Urinary bladder (tissue), 4 donors: ENCODE results near the gene TOLLIP. TPM values are rescaled to one million over a fixed set of nuclear protein-coding genes. Genes with fewer than 3 reads are reported as not detected.
"Not testable (repeated sequence)": the region's sequence is repeated elsewhere in the genome, so short reads cannot be mapped to it uniquely, and the experiment has no call there.

Source experiments
- DNase-seq: peaks from one replicate; pipeline ENCODE4 v3.0.0-alpha.2; 2015; ENCODE audit errors: extremely low spot score
- H3K27ac ChIP-seq: one replicate; pipeline ENCODE4 v1.5.1; 2013; ENCODE audit warnings: low read depth, mild to moderate bottlenecking, moderate library complexity
- H3K36me3 ChIP-seq: one replicate; pipeline ENCODE4 v1.6.1; 2013; ENCODE audit warnings: mild to moderate bottlenecking, moderate library complexity; ENCODE audit not compliant: insufficient read depth
- H3K4me1 ChIP-seq: one replicate; pipeline ENCODE4 v1.6.1; 2013; ENCODE audit warnings: mild to moderate bottlenecking, moderate library complexity; ENCODE audit not compliant: insufficient read depth
- H3K4me3 ChIP-seq: one replicate; pipeline ENCODE4 v1.5.1; 2013; ENCODE audit warnings: low read depth, low read length
- WGBS: extraction: QIAGEN DNeasy Blood & Tissue Kit; methylation state at CpG from one replicate; pipeline ENCODE4 v1.1.7; 2013; 5-methylcytosine and 5-hydroxymethylcytosine counted together
- polyA plus RNA-seq: library from polyadenylated mRNA; stranded (reverse); fragments of 200-250 nt; gene quantifications from one replicate; pipeline ENCODE4 v1.2.3, GENCODE V29; 2013
- total RNA-seq: library from RNA; depleted of rRNA; stranded (reverse); fragments of >200 nt; gene quantifications from one replicate; pipeline ENCODE4 v1.2.3, GENCODE V29; 2014
- donor health status: healthy with polysubstance abuse.
- donor health status: healthy.

The TOLLIP gene
- total and polyA plus RNA-seq, 2 donors = 13.6 to 53.4 TPM

DNA sequence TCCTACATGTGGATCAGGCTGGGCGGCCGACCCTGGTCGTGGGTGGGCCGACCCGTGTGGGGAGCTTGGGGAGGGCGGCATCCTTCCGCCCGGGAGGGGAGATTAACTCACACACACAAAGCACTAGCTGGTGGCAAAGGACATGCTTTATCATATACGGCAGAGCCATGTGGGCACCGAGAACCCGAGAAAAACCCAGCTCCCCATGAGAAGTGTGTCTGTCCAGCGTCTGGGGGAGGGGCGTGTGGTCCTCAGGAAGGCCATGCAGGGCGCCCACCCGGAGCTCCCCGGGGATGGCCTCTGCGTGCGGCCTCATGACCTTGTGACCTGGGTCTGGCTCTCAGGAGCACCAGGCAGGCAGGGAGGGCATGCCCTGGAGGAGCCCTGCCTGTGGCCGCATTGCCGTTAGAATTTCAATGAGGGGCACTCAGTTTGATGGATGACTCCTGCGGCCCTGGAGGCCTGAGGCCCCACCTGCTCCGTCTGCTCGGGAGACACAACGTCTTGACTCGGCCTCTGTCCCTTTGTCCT lies 39.4 kb upstream of the TOLLIP start:
- Histone ChIP-seq H3K36me3 (no peaks in the 10 kb centered on the region), H3K4me3 (no peak overlapping the region), H3K4me1 (no peaks in the 10 kb centered on the region), H3K27ac (no peak overlapping the region)
- no peak for DNase-seq
- 46% methylated on average over 25 of the region's 25 CpGs for WGBS

DNA sequence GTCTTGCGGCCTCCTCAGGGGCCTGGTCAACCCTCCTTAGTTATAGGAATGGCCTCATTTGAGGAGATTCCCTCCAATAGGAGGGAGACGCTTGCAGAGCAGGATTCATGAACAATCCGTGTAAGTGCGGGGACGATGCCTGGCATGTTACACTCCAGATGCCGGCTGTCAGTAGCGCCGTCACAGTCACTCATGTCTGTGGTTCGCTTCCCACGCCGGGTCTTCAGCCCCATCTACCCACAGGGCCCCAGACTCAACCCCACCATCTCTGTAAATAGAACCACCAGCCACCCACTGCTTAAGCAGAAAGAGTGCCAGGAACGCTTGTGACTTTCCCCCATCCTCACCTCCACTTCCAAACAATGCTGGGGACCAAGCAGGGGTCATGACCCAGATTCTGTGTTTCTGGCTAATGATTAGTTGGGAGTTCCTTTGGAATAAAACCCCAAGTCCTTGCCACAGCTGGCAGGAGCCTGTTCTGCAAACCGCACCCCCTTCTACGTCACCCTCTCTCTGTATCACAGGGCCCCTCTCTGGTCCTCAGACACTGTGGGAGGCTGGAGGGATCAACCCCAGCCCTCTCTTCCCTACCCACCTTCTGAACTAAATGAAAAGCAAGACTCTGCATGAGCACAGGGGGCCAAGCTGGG lies 38.8 kb upstream of the TOLLIP start:
- no peak overlapping the region for H3K27ac ChIP-seq
- 77% methylated on average over 14 of the region's 14 CpGs for WGBS
- no peak overlapping the region for H3K4me3 ChIP-seq
- H3K36me3 ChIP-seq = no peaks in the 10 kb centered on the region
- DNase-seq = no peak
- no peaks in the 10 kb centered on the region for H3K4me1 ChIP-seq

DNA sequence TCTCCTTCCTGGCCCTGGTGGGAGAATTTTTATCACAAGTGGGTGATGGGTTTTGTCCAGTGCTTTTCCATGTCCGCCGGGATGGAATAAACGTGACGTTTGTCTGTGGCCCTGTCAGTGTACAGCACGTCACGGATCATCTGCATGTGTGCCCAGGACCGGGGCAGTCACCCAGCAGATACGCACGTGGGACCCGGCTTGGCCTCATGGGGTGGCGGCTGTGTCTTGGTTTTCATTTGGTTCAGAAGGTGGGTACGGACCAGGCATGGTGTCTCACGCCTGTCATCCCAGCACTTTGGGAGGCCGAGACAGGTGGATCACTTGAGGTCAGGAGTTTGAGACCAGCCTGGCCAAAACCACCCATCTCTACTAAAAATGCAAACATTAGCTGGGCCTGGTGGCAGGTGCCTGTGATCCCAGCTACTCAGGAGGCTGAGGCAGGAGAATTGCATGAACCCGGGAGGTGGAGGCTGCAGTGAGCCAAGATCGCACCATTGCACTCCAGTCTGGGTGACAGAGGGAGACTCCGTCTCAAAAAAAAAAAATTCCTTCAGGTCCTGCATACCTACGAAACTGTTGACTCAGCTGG lies 38.1 kb upstream of the TOLLIP start:
- not testable (repeated sequence) for H3K4me3 ChIP-seq, H3K36me3 ChIP-seq, DNase-seq, H3K4me1 ChIP-seq, H3K27ac ChIP-seq
- WGBS = 95% methylated on average over 18 of the region's 18 CpGs

DNA sequence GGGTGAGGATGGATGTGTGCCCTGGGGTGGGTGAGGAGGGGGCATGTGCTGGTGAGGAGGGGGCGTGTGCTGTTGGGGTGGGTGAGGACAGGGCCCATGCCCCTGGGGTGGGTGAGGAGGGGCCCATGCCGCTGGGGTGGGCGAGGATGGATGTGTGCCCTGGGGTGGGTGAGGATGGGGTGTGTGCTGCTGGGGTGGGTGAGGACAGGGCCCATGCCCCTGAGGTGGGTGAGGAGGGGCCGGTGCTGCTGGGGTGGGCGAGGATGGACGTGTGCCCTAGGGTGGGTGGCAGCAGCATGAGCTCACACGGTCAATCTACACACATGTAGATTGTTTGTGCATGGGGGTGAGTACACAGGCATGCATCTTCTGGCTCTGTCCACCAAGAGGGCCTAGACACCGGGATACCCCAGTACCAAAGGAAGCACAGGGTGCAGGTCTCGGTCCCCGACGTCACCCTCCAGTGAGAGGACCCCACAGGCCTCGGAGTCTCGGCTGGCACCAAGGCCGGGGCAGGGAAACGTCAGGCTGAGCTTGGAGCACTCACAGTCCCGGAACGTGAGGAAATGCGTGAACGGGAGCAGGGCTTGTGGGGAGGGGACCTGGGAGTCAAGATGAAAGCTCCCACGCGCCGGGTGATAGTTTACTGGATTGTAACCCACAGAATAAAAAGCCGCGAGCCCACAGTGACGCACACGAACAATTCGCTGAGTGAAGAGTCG lies 37.4 kb upstream of the TOLLIP start:
- no peaks in the 10 kb centered on the region for H3K4me1 ChIP-seq
- H3K36me3 ChIP-seq = no peaks in the 10 kb centered on the region
- WGBS = 86% methylated on average over 28 of the region's 28 CpGs
- no peak overlapping the region for H3K4me3 ChIP-seq
- no peak for DNase-seq
- no peak overlapping the region for H3K27ac ChIP-seq

DNA sequence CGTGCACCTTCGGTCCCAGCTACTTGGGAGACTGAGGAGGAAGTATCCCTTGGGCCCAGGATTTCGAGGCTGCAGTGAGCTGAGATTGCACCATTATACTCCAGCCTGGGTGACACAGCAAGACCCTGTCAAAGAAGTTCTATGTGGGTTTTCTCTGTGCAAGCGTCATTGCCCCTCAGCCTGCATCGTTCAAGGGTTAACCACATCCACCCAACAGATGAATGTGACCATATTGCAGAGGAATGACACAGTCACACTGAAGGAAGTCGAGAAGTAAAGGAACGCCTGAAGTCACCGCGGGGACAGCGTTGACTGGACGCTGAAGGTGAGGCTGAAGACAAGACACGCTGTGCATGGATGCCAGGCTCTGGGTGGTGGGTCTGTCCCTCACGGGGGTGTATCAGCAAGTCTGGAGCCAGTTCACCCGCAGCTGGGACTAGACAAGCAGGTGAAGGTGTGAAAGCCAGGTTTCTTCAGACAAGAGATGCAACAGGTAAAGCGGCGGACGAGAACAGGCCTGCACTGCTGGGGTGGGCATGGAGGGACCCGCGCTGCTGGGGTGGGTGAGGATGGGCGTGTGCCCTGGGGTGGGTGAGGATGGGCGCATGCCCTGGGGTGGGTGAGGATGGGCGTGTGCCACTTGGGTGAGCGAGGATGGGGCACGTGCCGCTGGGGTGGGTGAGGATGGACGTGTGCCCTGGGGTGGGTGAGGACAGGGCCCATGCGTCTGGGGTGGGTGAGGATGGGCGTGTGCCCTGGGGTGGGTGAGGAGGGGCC lies 36.5 kb upstream of the TOLLIP start:
- DNase-seq = no peak
- H3K4me1 ChIP-seq = no peaks in the 10 kb centered on the region
- no peak overlapping the region for H3K4me3 ChIP-seq
- no peaks in the 10 kb centered on the region for H3K36me3 ChIP-seq
- 84% methylated on average over 28 of the region's 28 CpGs for WGBS
- no peak overlapping the region for H3K27ac ChIP-seq

- 83% methylated on average over 26 of the region's 26 CpGs for WGBS
- no peak for DNase-seq
- no peaks in the 10 kb centered on the region for H3K4me1 ChIP-seq
Measured at GRCh38 chr11:1344056-1344635, 34.7 kb upstream of the TOLLIP start.

DNA sequence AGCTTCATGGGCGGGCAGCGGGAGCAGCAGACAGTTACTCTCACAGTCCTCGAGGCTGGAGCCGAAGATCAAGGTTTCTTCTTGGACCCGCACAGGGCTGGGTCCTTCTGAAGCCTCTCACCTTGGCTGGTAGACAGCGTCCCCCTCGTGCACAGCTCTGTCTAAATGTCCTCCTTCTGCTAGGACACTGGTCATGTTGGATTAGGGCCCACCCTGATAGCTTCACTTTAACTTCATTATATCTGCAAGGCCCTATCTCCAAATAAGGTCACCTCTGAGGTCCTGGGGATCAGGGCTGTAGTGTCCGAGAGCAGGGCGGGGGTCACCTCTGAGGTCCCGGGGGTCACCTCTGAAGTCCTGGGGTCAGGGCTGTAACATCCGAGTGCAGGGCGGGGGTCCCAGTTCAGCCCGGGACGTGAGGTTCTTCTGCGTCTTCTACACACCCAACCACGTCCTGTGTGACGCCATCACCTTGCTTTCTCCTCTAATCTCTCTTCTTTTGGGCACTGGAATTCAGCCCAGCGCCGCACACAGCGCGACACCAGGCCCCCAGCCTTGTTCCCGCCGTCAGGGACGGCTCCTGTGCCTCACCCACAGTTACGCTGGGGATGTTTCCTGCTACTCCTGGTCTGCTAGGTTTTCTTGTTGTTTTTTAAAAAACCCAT lies 34.1 kb upstream of the TOLLIP start:
- H3K4me3 ChIP-seq = no peak overlapping the region
- no peaks in the 10 kb centered on the region for H3K4me1 ChIP-seq
- H3K27ac ChIP-seq = no peak overlapping the region
- no peaks in the 10 kb centered on the region for H3K36me3 ChIP-seq
- no peak for DNase-seq
- 78% methylated on average over 25 of the region's 25 CpGs for WGBS

More at GRCh38 chr11:1344056-1344635, 34.7 kb upstream of the TOLLIP start:
- no peak overlapping the region for H3K27ac ChIP-seq
- no peaks in the 10 kb centered on the region for H3K36me3 ChIP-seq
- H3K4me3 ChIP-seq = no peak overlapping the region

DNA sequence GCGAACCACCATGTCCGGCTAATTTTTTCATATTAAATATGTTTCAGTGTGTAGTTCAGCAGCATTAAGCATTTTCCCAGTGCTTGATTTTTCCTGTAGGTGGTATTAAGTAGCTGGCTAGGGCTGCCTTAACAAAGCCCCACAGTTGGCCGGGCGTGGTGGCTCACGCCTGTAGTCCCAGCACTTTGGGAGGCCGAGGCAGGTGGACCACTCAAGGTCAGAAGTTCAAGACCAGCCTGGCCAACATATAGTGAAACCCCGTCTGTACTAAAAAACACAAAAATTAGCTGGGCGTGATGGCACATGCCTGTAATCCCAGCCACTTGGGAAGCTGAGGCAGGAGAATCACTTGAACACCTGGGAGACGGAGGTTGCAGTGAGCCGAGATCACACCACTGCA lies 33.5 kb upstream of the TOLLIP start:
- WGBS = 87% methylated on average over 10 of the region's 10 CpGs
- H3K4me3 ChIP-seq = no peak overlapping the region
- no peak for DNase-seq
- no peaks in the 10 kb centered on the region for H3K4me1 ChIP-seq
- H3K36me3 ChIP-seq = no peaks in the 10 kb centered on the region
- H3K27ac ChIP-seq = no peak overlapping the region

DNA sequence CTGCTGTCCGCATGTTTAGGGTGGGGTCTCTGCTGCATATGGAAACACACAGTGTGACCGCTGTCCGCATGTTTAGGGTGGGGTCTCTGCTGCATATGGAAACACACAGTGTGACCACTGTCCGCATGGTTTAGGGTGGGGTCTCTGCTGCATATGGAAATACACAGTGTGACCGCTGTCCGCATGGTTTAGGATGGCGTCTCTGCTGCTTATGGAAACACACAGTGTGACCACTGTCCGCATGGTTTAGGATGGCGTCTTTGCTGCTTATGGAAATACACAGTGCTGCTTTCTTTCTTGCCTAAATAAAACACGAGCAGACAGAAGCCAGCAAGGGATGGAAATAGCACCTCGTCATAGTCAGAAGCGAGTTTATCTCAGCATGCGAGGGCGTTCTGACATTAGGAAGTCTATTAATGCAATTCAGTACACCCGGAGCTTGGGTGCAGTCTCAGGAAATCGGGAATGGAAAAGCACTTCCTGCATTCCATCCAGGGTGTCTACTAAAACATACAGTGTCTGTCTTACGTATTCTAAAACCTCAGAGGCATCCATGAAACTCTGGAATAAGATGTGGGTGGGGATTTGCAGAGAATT lies 32.6 kb upstream of the TOLLIP start:
- Histone ChIP-seq H3K4me1 (no peaks in the 10 kb centered on the region), H3K36me3 (no peaks in the 10 kb centered on the region), H3K4me3 (no peak overlapping the region), H3K27ac (no peak overlapping the region)
- 42% methylated on average over 17 of the region's 17 CpGs for whole genome bisulfite sequencing
- no peak for DNase-seq

DNA sequence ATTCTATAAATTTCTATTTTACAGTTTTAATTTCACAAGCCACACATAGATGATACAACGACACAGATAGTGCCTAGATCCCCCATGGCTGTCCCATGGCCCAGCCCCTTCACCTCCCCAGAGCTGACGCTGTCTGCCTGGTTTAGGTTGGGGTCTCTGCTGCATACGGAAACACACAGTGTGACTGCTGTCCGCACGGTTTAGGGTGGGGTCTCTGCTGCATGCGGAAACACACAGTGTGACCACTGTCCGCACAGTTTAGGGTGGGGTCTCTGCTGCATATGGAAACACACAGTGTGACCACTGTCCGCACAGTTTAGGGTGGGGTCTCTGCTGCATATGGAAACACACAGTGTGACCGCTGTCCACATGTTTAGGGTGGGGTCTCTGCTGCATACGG lies 31.8 kb upstream of the TOLLIP start:
- not testable (repeated sequence) for H3K4me3 ChIP-seq, DNase-seq, H3K4me1 ChIP-seq, H3K36me3 ChIP-seq, H3K27ac ChIP-seq
- 82% methylated on average over 10 of the region's 10 CpGs for WGBS

GRCh38 chr11:1340111-1340510 lies 30.7 kb upstream of the TOLLIP start:
- Histone ChIP-seq H3K36me3 (no peaks in the 10 kb centered on the region), H3K4me3 (no peak overlapping the region), H3K4me1 (no peaks in the 10 kb centered on the region), H3K27ac (no peak overlapping the region)
- no peak for DNase-seq
- 65% methylated on average over 12 of the region's 12 CpGs for WGBS

DNA sequence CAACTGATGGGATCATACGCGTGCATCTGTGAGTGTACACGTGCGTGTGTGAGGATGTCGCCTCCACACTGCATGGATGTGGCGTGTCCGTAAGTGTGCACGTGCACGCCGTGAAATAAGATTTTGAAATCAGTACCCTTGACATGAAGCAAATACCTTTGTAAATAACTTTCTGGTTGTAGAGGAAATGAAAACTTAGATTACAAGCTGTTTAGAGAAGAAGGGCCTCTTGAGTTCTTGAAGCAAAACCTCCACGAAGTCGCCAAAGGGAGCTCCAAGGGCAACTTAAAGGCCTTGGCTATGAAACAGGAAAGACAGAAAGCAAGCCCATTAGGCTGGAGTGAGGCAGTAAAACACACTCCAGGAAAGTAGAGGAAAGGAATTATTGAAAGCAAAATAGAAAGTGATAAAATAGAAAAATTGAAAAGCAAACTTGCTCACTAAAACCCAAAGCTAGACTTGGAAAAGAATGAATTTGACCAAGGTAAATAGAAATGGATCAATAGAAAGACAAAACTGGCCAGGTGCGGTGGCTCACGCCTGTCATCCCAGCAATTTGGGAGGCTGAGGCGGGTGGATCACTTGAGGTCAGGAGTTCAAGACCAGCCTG lies 29.7 kb upstream of the TOLLIP start:
- H3K4me1 ChIP-seq = no peaks in the 10 kb centered on the region
- 63% methylated on average over 15 of the region's 15 CpGs for WGBS
- H3K4me3 ChIP-seq = no peak overlapping the region
- H3K36me3 ChIP-seq = no peaks in the 10 kb centered on the region
- H3K27ac ChIP-seq = no peak overlapping the region
- DNase-seq = no peak
